Smooth muscle cell (in vitro differentiated cells): Measurements from ENCODE around the gene HOMER1. TPM values are rescaled to one million over a fixed set of nuclear protein-coding genes. Genes with fewer than 3 reads are reported as not detected.

ENCODE experiments used
- DNase-seq: peaks from one replicate; lab custom pipeline; 2025; ENCODE audit not compliant: unreplicated experiment; lab: John Stamatoyannopoulos, UW
- H2AFZ ChIP-seq: fragments of 200-600 bp; sonication (generic); 2 replicates; pipeline ENCODE4 v1.6.0; 2016; ENCODE audit warnings: antibody characterized with exemption, low read depth, mild to moderate bottlenecking
- H3F3A ChIP-seq: fragments of 200-600 bp; sonication (generic); 2 replicates; pipeline ENCODE4 v1.6.0; 2017; ENCODE audit warnings: antibody characterized with exemption, low read depth
- H3K27ac ChIP-seq: fragments of 200-600 bp; sonication (generic); 2 replicates; pipeline ENCODE4 v1.5.1; 2016; ENCODE audit warnings: low read depth, mild to moderate bottlenecking
- H3K27me3 ChIP-seq: fragments of 200-600 bp; sonication (generic); 2 replicates; pipeline ENCODE4 v1.6.1; 2016; ENCODE audit warnings: low read depth, mild to moderate bottlenecking
- H3K36me3 ChIP-seq: fragments of 200-600 bp; sonication (generic); 2 replicates; pipeline ENCODE4 v1.5.1; 2016; ENCODE audit warnings: low read depth
- H3K4me1 ChIP-seq: fragments of 200-600 bp; sonication (generic); 2 replicates; pipeline ENCODE4 v1.5.1; 2016; ENCODE audit warnings: low read depth
- H3K4me2 ChIP-seq: fragments of 200-600 bp; sonication (generic); 2 replicates; pipeline ENCODE4 v1.6.0; 2016; ENCODE audit warnings: mild to moderate bottlenecking
- H3K4me3 ChIP-seq: fragments of 200-600 bp; sonication (generic); 2 replicates; pipeline ENCODE4 v1.5.1; 2016; ENCODE audit warnings: mild to moderate bottlenecking
- H3K79me2 ChIP-seq: fragments of 200-600 bp; sonication (generic); 2 replicates; pipeline ENCODE4 v1.6.0; 2016; ENCODE audit warnings: low read depth, mild to moderate bottlenecking
- H3K9ac ChIP-seq: fragments of 200-600 bp; sonication (generic); 2 replicates; pipeline ENCODE4 v1.6.0; 2016; ENCODE audit warnings: low read depth
- H3K9me3 ChIP-seq: fragments of 200-600 bp; sonication (generic); replicated peaks from 2 replicates; pipeline ENCODE4 v1.5.1; 2016; ENCODE audit warnings: low read depth
- H4K20me1 ChIP-seq: fragments of 200-600 bp; sonication (generic); 2 replicates; pipeline ENCODE4 v1.6.0; 2016; ENCODE audit warnings: low read depth
- CTCF ChIP-seq: fragments of 200-600 bp; sonication (generic); IDR thresholded peaks from 2 replicates; pipeline ENCODE4 v1.5.1; 2017; ENCODE audit warnings: borderline replicate concordance, mild to moderate bottlenecking, antibody characterized with exemption; ENCODE audit not compliant: insufficient read depth, poor library complexity, severe bottlenecking
- WGBS: methylation state at CpG from one replicate; pipeline ENCODE4 v1.1.7; 2016; ENCODE audit warnings: low lambda C conversion rate; 5-methylcytosine and 5-hydroxymethylcytosine counted together
- polyA plus RNA-seq: library from polyadenylated mRNA; unstranded; fragments of >200 nt; fragmentation: Nextera tagmentation; extraction: Ambion mirVana; gene quantifications from 2 replicates; pipeline ENCODE4 v1.2.1, GENCODE V29; 2016
- total RNA-seq: library from RNA; depleted of rRNA; stranded (reverse); fragments of >200 nt; gene quantifications from 2 replicates; pipeline ENCODE4 v1.2.3, GENCODE V29; 2014

Gene HOMER1
- total and polyA plus RNA-seq, 2 experiments from 2014 or later: 4.4 to 14.9 TPM

GRCh38 chr5:79378510-79379186, 135.3 kb downstream of the HOMER1 start:
- Histone ChIP-seq H3F3A (no peaks in the 10 kb centered on the region), H3K9ac (no peak overlapping the region), H2AFZ (no peak overlapping the region), H4K20me1 (no peaks in the 10 kb centered on the region), H3K4me3 (no peak overlapping the region), H3K79me2 (no peaks in the 10 kb centered on the region), H3K27me3 (no peaks in the 10 kb centered on the region), H3K4me2 (no peak overlapping the region), H3K36me3 (peaks cover 11% of the 10 kb centered on the region), H3K4me1 (no peaks in the 10 kb centered on the region), H3K9me3 (peaks cover 3% of the 10 kb centered on the region), H3K27ac (no peak overlapping the region)
- DNase-seq: no peak
- no peak for TF ChIP-seq CTCF

DNA sequence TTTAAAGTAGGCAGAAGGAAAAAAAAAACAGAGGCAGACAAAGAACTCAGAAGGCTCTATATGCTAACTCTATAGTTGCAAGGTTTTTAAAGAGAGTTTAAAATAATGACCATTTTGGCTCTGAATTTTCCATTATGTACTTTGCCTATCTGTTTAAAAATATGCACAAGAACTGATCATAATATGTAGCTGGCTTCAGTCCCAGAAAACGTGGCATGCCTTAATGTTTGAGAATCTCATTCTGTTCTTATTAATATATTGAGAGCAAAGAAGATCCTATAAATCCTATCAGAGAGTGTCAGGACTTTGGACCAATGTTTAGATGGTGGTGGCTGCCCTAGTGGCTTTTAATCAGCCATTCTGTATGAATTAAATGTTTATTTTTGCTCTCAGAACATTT, 156.5 kb downstream of the HOMER1 start:
- Histone ChIP-seq H3K4me2 (no peak overlapping the region), H2AFZ (no peak overlapping the region), H3F3A (no peaks in the 10 kb centered on the region), H3K27me3 (no peaks in the 10 kb centered on the region), H4K20me1 (no peaks in the 10 kb centered on the region), H3K4me3 (no peak overlapping the region), H3K79me2 (no peaks in the 10 kb centered on the region), H3K27ac (no peak overlapping the region), H3K9ac (no peak overlapping the region), H3K9me3 (no peaks in the 10 kb centered on the region), H3K36me3 (no peaks in the 10 kb centered on the region), H3K4me1 (no peaks in the 10 kb centered on the region)
- TF ChIP-seq CTCF: no peak
- 78% methylated on average over 1 of the region's 1 CpG for WGBS
- no peak for DNase-seq

DNA sequence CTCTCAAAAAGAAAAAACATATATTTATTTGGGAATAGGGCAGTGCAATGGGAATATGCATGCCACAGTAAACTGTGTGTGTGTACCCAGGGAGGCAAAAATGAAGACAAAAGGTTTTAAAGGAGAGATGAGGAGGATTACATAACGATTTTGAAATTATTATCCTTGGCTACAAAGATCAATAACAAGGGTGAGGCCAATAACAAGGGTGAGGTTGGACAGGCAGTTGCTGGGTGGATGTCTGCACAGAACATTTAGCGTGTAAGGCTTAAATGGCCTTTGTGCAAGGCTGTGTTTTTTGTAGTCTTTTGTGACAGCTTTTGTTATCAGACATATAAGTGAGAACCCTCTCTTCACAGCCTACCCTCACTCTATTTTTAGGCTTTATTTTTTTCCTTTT, 164.1 kb downstream of the HOMER1 start:
- 92% methylated on average over 2 of the region's 2 CpGs for WGBS
- no peaks in the 10 kb centered on the region for H3K9me3 ChIP-seq

More for the DNA sequence above, 164.1 kb downstream of the HOMER1 start:
- Histone ChIP-seq H3K27ac (no peak overlapping the region), H3K36me3 (no peaks in the 10 kb centered on the region), H3K79me2 (no peaks in the 10 kb centered on the region), H2AFZ (no peak overlapping the region), H3F3A (no peaks in the 10 kb centered on the region), H3K4me2 (no peak overlapping the region), H4K20me1 (no peaks in the 10 kb centered on the region), H3K9ac (no peak overlapping the region), H3K4me1 (no peaks in the 10 kb centered on the region), H3K4me3 (no peak overlapping the region), H3K27me3 (no peaks in the 10 kb centered on the region)
- TF ChIP-seq CTCF: no peak
- DNase-seq: no peak
